NCI-H1092 (cell line): ENCODE measurements around the gene SRGAP2B.
"Not testable (repeated sequence)": the region's sequence is repeated elsewhere in the genome, so short reads cannot be mapped to it uniquely, and the experiment has no call there.

Experiments used
- DNase-seq: peaks from one replicate; lab custom pipeline; 2025; lab: John Stamatoyannopoulos, UW

Gene SRGAP2B

DNA sequence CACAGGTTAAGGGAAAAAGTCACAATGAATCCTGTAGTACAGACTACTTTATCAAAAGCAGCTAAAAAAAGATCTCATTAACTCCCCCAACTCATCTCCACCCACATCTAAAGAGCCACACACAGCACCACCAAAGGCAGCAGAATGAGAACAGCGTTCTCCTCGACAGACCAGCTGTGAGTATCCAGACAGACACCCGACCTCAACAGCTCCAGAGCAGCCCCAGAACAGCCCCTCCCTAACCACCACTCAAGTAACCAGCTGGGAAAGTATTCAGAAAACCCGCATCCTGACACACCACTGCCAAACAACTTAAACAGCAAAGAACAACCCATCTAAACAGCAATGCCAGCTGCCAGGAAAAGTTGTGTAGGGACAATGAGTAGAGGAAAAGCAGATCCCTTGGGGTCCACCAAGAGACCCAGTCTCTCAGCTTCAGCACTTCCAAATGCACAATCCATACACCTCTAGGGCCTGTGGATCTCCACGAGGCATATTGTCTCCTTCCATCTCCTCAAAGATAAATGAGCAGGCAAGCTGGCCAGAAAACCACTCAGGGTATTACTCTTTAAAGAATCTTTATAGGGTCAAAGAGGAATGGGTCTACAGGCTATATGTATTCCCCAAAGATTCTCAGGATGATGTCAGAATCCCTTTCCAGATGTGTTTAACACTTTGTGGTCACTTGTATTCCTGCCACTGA is 49.4 kb downstream of the SRGAP2B start:
- not testable (repeated sequence) for DNase-seq

DNA sequence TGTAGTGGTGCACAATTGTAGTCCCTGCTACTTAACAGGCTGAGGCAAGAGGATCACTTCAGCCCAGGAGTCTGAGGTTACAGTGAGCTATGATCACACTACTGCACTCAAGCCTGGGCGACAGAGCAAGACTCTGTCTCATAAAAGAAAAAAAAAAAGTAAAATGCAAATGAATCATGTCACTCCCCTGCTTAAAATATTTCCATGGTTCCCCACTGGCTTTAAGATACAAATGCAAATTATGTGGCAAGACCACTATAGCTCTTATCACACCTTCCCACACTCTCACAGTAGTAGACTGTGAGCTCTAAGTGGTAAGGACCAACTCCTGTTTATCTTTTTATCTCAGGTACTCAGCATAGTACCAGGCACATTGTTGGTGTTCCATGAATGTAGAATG is 53.6 kb downstream of the SRGAP2B start:
- not testable (repeated sequence) for DNase-seq

DNA sequence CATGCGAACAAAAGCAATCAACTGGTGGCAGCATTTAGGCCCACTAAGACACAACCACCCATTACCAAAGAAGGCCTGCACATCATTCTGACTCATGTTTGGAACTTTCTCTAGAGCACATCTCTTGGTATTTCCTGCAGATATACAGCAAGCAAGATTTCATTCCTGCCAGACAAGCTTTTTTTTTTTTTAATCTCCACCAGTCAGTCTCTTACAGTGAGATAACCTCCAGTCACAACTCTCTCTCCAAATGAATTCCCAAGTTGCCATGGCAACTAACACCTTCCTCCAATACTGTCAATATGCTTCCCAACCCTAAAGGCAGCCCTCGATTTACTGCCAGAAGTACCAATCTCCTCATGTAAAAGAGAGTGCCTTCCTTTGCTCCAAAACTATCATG is 59.1 kb downstream of the SRGAP2B start:
- DNase-seq, result not testable (repeated sequence)

DNA sequence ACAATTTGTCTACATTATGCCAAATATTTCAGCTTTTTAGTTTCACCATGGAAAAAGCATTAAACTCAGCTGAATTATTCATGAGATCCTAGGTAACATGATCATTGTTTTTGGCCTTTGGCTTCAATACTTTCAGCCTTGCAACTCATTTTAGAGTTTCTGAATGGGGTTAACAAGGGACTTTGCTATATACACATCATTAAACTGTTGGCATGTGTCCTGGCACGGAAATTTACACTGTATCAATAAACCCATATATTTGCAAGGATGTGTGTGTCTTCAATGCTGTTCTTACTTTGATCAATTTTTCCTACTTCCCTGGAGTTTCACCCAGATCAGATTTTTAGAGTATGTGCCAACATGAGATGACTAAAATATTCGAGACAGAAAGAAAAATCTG is 61.6 kb downstream of the SRGAP2B start:
- DNase-seq, result not testable (repeated sequence)

DNA sequence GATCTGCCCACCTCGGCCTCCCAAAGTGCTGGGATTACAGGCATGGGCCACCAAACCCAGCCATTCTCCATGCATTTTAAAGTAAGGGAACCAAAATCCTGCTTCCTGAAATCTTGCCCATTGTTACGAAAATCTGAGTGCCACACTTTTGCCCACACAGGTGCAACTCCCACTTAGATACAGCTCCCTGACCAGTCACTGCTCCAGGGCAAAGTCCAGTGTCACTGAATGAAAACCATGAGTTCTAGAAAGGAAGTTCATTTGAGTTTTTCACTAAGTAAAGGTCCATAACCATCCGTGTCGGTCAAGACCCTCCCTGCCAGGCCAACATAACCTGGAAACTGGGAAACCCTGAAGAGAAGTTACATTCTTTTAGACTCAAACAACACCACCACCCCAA is 67.9 kb downstream of the SRGAP2B start:
- DNase-seq, result not testable (repeated sequence)

DNA sequence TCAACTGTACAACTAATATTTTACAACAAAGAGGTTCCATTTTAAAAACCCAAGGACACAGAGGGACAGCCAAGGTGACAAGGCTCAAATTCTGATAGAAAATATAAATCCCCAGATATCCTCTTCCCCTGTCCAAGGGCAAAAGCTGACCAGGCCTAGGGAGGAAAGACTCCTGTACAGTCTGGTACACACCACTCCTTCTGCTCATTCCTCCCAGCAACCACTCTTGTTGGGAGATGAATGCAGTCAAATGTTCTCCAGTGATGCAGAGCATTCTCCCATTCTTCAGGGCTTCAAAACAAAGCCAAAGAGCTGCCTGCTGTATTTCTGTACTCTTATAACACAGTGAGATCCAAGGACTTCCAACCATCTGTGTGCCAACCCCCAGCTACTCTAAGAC is 69.8 kb downstream of the SRGAP2B start:
- DNase-seq, result not testable (repeated sequence)

DNA sequence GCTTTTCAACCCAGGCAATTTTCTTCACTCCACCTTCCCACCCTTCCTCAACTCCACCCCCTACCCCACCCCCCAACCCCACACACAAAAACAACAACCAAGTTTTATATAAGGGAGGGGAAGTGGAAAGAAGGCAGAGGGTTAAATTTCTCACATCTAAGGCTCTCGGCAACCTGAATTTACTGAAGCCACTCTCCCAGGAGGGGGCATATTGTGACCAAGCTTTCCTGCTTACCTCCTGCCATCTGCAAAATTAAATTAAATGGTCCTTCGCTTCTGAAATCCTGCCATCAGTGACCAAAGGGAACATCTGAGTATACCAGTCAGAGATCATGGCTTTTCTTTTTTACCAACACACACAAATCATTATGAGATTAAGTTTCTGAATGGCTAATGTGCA is 72.9 kb downstream of the SRGAP2B start:
- DNase-seq, result not testable (repeated sequence)

DNA sequence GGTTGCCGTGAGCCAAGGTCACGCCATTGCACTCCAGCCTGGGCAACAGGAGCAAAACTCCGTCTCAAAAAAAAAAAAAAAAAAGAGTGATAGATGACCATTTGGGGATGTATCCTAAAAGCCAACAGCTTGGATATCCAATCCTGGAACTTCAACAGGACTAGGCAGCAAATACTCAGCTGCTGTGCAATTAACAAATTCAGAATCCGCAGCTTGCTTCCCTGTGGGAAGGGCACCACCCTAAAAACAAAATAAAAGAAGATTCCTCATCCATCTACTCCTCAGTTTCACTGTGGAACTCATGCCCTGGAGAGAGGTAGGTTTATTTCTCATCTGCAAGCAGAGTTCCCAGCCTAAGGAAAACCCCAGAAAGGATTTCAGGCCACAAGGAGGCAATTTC is 73.4 kb downstream of the SRGAP2B start:
- not testable (repeated sequence) for DNase-seq

DNA sequence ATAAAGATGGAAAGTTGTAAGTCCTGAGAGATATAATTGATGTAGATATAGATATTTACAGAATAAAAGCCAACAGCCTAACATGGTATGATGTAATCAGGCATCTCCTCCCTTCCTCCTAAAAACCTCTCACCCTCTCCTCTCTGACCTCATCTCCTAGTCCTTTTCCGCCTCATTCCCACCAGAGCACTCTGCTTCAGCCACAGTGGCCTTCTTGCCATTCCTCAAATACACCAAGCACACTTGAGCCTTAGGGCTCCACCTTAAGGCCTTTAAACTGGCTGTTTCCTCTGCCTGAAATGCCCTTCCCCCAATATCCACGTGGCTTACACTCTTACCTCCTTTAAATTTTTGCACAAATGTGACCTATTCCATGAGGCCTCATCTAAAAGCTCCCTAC is 75.4 kb downstream of the SRGAP2B start:
- not testable (repeated sequence) for DNase-seq

GRCh38 chr1:145017725-145018124 is 77.4 kb downstream of the SRGAP2B start:
- not testable (repeated sequence) for DNase-seq

GRCh38 chr1:145016492-145016862 is 78.7 kb downstream of the SRGAP2B start:
- DNase-seq, result not testable (repeated sequence)

GRCh38 chr1:145015744-145016491 is 79.2 kb downstream of the SRGAP2B start:
- DNase-seq, result not testable (repeated sequence)

DNA sequence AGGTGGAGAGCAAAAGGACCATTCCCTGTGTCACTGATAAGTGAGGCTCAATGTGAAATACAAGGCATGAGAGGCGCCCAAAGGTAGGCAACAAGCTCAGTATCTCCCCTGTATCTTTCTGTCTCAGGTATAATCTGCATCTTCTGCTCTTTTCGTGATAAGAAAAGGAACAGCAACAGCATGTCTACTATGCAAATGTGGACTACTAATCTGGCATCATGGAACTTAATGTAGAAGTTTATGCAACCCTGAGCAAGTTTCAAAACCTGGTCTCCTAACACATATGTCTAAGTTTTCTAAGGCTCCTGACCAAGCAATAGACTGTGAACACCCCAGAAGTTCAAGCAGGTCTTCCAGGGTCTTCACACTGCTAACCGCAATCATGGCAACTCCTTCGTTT is 81.8 kb downstream of the SRGAP2B start:
- DNase-seq, result not testable (repeated sequence)

GRCh38 chr1:145011811-145012210 is 83.3 kb downstream of the SRGAP2B start:
- not testable (repeated sequence) for DNase-seq

DNA sequence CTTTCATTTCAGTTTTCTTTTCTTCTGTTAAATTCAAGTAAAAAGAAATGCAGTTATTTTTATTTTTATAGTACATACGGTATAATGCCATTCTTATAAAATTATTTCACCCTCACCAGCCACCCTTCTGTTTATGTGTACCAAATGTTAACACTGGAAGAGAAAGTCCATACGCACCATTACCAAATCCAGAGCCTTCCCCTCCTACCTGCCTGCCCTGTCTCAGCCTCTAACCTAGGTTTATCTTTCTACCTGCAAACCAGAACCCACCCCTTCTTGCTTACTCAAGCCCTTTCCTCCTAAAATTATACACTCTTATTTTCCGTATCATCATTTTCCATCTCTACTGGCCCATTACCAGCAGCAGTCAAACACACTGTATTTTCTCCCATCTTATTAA is 84.5 kb downstream of the SRGAP2B start:
- not testable (repeated sequence) for DNase-seq

GRCh38 chr1:145009928-145010327 is 85.2 kb downstream of the SRGAP2B start:
- DNase-seq, result not testable (repeated sequence)

GRCh38 chr1:145008388-145008787 is 86.7 kb downstream of the SRGAP2B start:
- DNase-seq, result not testable (repeated sequence)

DNA sequence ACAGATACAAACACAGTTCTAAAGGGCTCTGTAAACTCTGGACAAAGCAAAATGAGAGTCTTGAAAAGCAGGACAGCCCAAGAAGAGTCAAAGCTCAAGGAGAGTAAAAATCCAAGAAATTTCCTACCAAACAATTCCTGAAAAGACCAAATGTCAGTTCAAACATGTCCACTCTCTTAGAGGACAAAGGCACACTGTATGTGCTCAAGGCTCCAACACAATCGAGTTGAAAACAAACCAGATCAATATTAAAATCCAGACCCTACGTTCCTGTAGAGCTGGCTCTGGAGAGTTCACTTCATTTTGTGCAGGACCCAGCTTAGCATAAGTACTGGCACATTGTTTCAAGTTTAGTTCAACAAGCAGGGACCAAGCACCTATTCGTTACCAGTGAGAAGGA is 90.0 kb downstream of the SRGAP2B start:
- DNase-seq, result not testable (repeated sequence)

DNA sequence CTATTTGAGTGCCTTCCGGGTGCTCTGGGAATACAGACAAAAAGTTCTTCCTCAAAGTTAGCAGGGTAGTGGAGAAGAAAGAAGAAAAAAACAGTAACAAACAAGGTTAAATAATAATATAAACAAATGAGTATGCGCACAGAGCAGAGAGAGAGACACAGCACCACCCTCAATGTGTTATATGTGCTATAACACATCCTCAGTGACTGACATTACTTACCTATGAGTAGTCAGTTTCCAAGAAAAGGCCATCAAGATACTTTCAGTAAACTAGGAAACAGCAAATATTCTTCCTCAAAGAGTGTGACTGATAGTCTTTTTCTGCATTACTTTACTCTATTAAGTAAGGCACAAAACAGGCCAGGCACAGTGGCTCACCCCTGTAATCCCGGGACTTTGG is 93.7 kb downstream of the SRGAP2B start:
- DNase-seq, result not testable (repeated sequence)

GRCh38 chr1:145000743-145001326 is 94.3 kb downstream of the SRGAP2B start:
- DNase-seq, result not testable (repeated sequence)

GRCh38 chr1:145000074-145000742 is 94.9 kb downstream of the SRGAP2B start:
- not testable (repeated sequence) for DNase-seq

DNA sequence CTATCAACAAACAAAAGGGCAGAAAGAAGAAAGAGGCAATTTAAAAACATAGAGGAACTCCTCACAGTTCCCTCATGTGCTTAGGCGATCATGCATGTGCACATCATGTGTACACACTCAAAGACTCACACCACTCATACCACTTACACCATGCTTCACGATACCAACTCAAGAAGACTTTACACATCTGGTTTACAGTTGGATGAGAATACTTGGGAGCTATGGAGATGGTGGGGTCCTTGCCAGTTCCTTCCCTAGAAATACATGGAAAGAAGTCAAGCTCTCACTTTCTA is 96.2 kb downstream of the SRGAP2B start:
- not testable (repeated sequence) for DNase-seq
